Naive thymus-derived CD8-positive, alpha-beta T cell (primary cell): ENCODE data around the gene BSPRY. TPM values are rescaled to one million over a fixed set of nuclear protein-coding genes. Genes with fewer than 3 reads are reported as not detected.
A peak's percentile ranks its signal among the peaks of the same experiment; 100 is the strongest.

Source experiments
- ATAC-seq, 2 donors: fragments of 150-1000 bp; cut with Tn5 transposase in 1 of 2; sonication (Bioruptor Pico), chemical (Tn5 transposase) in 1 of 2; 1 replicate in 1 of 2; 2 replicates in 1 of 2; pipeline ENCODE4 v1.10.0; 2021; ENCODE audit warnings: mild to moderate bottlenecking in 2 of 2, moderate library complexity in 2 of 2
- POLR2A ChIA-PET: fragments of 350-600 bp; sonication (Branson Sonifier 250); formaldehyde crosslinking; loops from one replicate; lab custom pipeline; 2021; ENCODE audit warnings: antibody characterized with exemption; lab: Charles Lee
- DNase-seq, 10 donors: peaks; one replicate each; pipeline versions ENCODE4 v3.0.0 to v3.0.0-alpha.2; 2020 to 2022
- H3K27ac Mint-ChIP-seq, 10 donors: one replicate each; pipeline ENCODE4 v1.8.0; 2020 to 2022; ENCODE audit warnings: mild to moderate bottlenecking in 10 of 10, mixed read lengths in 10 of 10, moderate library complexity in 4 of 10, inconsistent platforms in 1 of 10
- H3K27me3 Mint-ChIP-seq, 5 donors: one replicate each; pipeline ENCODE4 v1.8.0; 2021 to 2022; ENCODE audit warnings: mixed read lengths in 5 of 5
- H3K36me3 Mint-ChIP-seq, 3 donors: one replicate each; pipeline ENCODE4 v1.8.0; 2020 to 2022; ENCODE audit warnings: mixed read lengths in 3 of 3, mild to moderate bottlenecking in 2 of 3, inconsistent platforms in 1 of 3
- H3K4me1 Mint-ChIP-seq, 4 donors: one replicate each; pipeline ENCODE4 v1.8.0; 2021 to 2022; ENCODE audit warnings: mixed read lengths in 4 of 4
- H3K4me3 Mint-ChIP-seq, 10 donors: one replicate each; pipeline ENCODE4 v1.8.0; 2020 to 2022; ENCODE audit warnings: mild to moderate bottlenecking in 10 of 10, mixed read lengths in 10 of 10, moderate library complexity in 6 of 10, inconsistent platforms in 1 of 10
- H3K9me3 Mint-ChIP-seq, 9 donors: one replicate each; pipeline ENCODE4 v1.8.0; 2020 to 2022; ENCODE audit warnings: mixed read lengths in 9 of 9, mild to moderate bottlenecking in 3 of 9, inconsistent platforms in 1 of 9, moderate library complexity in 1 of 9
- polyA plus RNA-seq, 3 donors: library from polyadenylated mRNA; unstranded; fragments of 300-500 nt; fragmentation: Illumina TruSeq; gene quantifications; one replicate each; pipeline ENCODE4 v1.2.3, GENCODE V29; 2021
- total RNA-seq, 8 experiments: library from RNA in 2 of 8; stranded (reverse) in 2 of 8; gene quantifications; one replicate each; pipeline ENCODE4 v1.2.3 and lab custom pipeline; 2021 to 2026

BSPRY gene
- total and polyA plus RNA-seq, 5 experiments from 2014 or later = 0.36 to 1.3 (median 0.86) TPM; not detected in 1

GRCh38 chr9:113345671-113346070 lies 3.7 kb upstream of the BSPRY start:
- Mint-ChIP-seq H3K4me3 (no peak overlapping the region), H3K36me3 (no peaks in the 10 kb centered on the region), H3K27ac (no peak overlapping the region), H3K27me3 (peaks cover 0 to 9% (median 3%) of the 10 kb centered on the region in 5 donors), H3K9me3 (no peaks in the 10 kb centered on the region), H3K4me1 (peaks cover 12 to 43% (median 32%) of the 10 kb centered on the region in 4 donors)
- DNase-seq (no peak), ATAC-seq (no peak)
- POLR2A ChIA-PET = no interaction called here

- no peak for ATAC-seq
Measured at GRCh38 chr9:113348437-113348836, 904 bp upstream of the BSPRY start.

GRCh38 chr9:113349066-113349444 lies 286 bp upstream of the BSPRY start:
- H3K36me3 Mint-ChIP-seq = no peaks in the 10 kb centered on the region
- peaks cover 8 to 24% (median 18%) of the 10 kb centered on the region in 4 donors for H3K4me1 Mint-ChIP-seq
- POLR2A ChIA-PET = interaction anchor here (0.5 to 3.4 kb wide), 4 partner anchors 9 to 62 kb away, joined by 3 to 23 read pairs (median 4); partner anchors contain the start of genes C9orf43, POLE3 and WDR31
- DNase-seq (no peak), ATAC-seq (no peak)
- peak overlapping the region; percentile 72 to 89 (median 81) for H3K4me3 Mint-ChIP-seq
- H3K27ac Mint-ChIP-seq = peak overlapping the region in 2 of 10 donors; percentile 56 to 71
- peaks cover 3 to 33% (median 13%) of the 10 kb centered on the region in 5 donors for H3K27me3 Mint-ChIP-seq
- no peaks in the 10 kb centered on the region for H3K9me3 Mint-ChIP-seq

More at GRCh38 chr9:113348437-113348836, 904 bp upstream of the BSPRY start:
- POLR2A ChIA-PET = interaction anchor here (1.3 to 3.4 kb wide), 2 partner anchors 8 to 20 kb away, joined by 3 to 23 read pairs; partner anchors contain the start of gene WDR31
- Mint-ChIP-seq H3K4me1 (peaks cover 9 to 25% (median 23%) of the 10 kb centered on the region in 4 donors), H3K36me3 (no peaks in the 10 kb centered on the region), H3K27ac (no peak overlapping the region), H3K9me3 (no peaks in the 10 kb centered on the region), H3K4me3 (peak overlapping the region in 6 of 10 donors; percentile 13 to 65 (median 50)), H3K27me3 (peaks cover 3 to 33% (median 13%) of the 10 kb centered on the region in 5 donors)
- DNase-seq = no peak

- Mint-ChIP-seq H3K27me3 (peaks cover 3 to 33% (median 13%) of the 10 kb centered on the region in 5 donors), H3K9me3 (no peaks in the 10 kb centered on the region), H3K4me3 (peak overlapping the region; percentile 73 to 88 (median 80)), H3K36me3 (no peaks in the 10 kb centered on the region), H3K4me1 (peaks cover 8 to 24% (median 18%) of the 10 kb centered on the region in 4 donors), H3K27ac (peak overlapping the region in 5 of 10 donors; percentile 40 to 84 (median 63))
- DNase-seq (no peak), ATAC-seq (peak in 1 of 2 donors; percentile 7)
- POLR2A ChIA-PET = interaction anchor here (1.2 to 3.4 kb wide), 4 partner anchors 9 to 75 kb away, joined by 4 to 23 read pairs (median 4); partner anchors contain the start of genes C9orf43, CDC26, POLE3 and PRPF4
Measured at GRCh38 chr9:113350107-113350661, 843 bp downstream of the BSPRY start.

- peak overlapping the region in 2 of 10 donors; percentile 18 to 84 for H3K27ac Mint-ChIP-seq
- DNase-seq (peak in 2 of 10 donors; percentile 21 to 26), ATAC-seq (peak; percentile 27 to 52)
- H3K36me3 Mint-ChIP-seq = no peaks in the 10 kb centered on the region
- peaks cover 8 to 24% (median 18%) of the 10 kb centered on the region in 4 donors for H3K4me1 Mint-ChIP-seq
- no peaks in the 10 kb centered on the region for H3K9me3 Mint-ChIP-seq
- peaks cover 3 to 33% (median 13%) of the 10 kb centered on the region in 5 donors for H3K27me3 Mint-ChIP-seq
- POLR2A ChIA-PET = interaction anchor here (0.6 to 3.4 kb wide), 4 partner anchors 9 to 76 kb away, joined by 3 to 23 read pairs (median 4); partner anchors contain the start of genes CDC26, PRPF4 and WDR31
- peak overlapping the region; percentile 73 to 88 (median 80) for H3K4me3 Mint-ChIP-seq
Measured at GRCh38 chr9:113350937-113351336, 1.6 kb downstream of the BSPRY start.

- H3K36me3 Mint-ChIP-seq = no peaks in the 10 kb centered on the region
- DNase-seq = no peak
- peaks cover 3 to 33% (median 13%) of the 10 kb centered on the region in 5 donors for H3K27me3 Mint-ChIP-seq
- no peak overlapping the region for H3K4me3 Mint-ChIP-seq
- POLR2A ChIA-PET = no interaction called here
- peaks cover 8 to 24% (median 18%) of the 10 kb centered on the region in 4 donors for H3K4me1 Mint-ChIP-seq
- no peak overlapping the region for H3K27ac Mint-ChIP-seq
- no peaks in the 10 kb centered on the region for H3K9me3 Mint-ChIP-seq
- no peak for ATAC-seq
Measured at GRCh38 chr9:113352006-113352405, 2.7 kb downstream of the BSPRY start.

- ATAC-seq (no peak), DNase-seq (no peak)
- Mint-ChIP-seq H3K9me3 (no peaks in the 10 kb centered on the region), H3K4me3 (no peak overlapping the region), H3K4me1 (peaks cover 8 to 24% (median 18%) of the 10 kb centered on the region in 4 donors), H3K27me3 (peaks cover 3 to 33% (median 13%) of the 10 kb centered on the region in 5 donors), H3K36me3 (no peaks in the 10 kb centered on the region), H3K27ac (no peak overlapping the region)
- POLR2A ChIA-PET = no interaction called here
Measured at GRCh38 chr9:113352411-113352810, 3.1 kb downstream of the BSPRY start.

GRCh38 chr9:113355040-113355596 lies 5.8 kb downstream of the BSPRY start:
- no peaks in the 10 kb centered on the region for H3K9me3 Mint-ChIP-seq
- DNase-seq (no peak), ATAC-seq (no peak)
- H3K4me3 Mint-ChIP-seq = no peak overlapping the region
- no peak overlapping the region for H3K27ac Mint-ChIP-seq
- POLR2A ChIA-PET = interaction anchor here (1.2 kb wide), 1 partner anchor 20 kb away, joined by 4 read pairs; no protein-coding TSS in a partner anchor
- H3K27me3 Mint-ChIP-seq = peaks cover 3 to 30% (median 11%) of the 10 kb centered on the region in 5 donors
- no peaks in the 10 kb centered on the region for H3K36me3 Mint-ChIP-seq
- peaks cover 8 to 16% (median 13%) of the 10 kb centered on the region in 4 donors for H3K4me1 Mint-ChIP-seq

- H3K4me3 Mint-ChIP-seq = no peak overlapping the region
- H3K36me3 Mint-ChIP-seq = no peaks in the 10 kb centered on the region
- POLR2A ChIA-PET = no interaction called here
- H3K9me3 Mint-ChIP-seq = no peaks in the 10 kb centered on the region
- DNase-seq (no peak), ATAC-seq (no peak)
- peaks cover 3 to 13% (median 8%) of the 10 kb centered on the region in 5 donors for H3K27me3 Mint-ChIP-seq
- H3K4me1 Mint-ChIP-seq = peaks cover 0 to 2% (median 0%) of the 10 kb centered on the region in 4 donors
- no peak overlapping the region for H3K27ac Mint-ChIP-seq
Measured at GRCh38 chr9:113356686-113357292, 7.4 kb downstream of the BSPRY start.

GRCh38 chr9:113359385-113359784 lies 10.0 kb downstream of the BSPRY start:
- no peak for DNase-seq
- Mint-ChIP-seq H3K4me1 (peaks cover 0 to 2% (median 0%) of the 10 kb centered on the region in 4 donors), H3K27ac (no peak overlapping the region), H3K9me3 (no peaks in the 10 kb centered on the region), H3K4me3 (no peak overlapping the region), H3K27me3 (peaks cover 0 to 5% (median 0%) of the 10 kb centered on the region in 5 donors), H3K36me3 (no peaks in the 10 kb centered on the region)
- POLR2A ChIA-PET = interaction anchor here (1.1 kb wide), 1 partner anchor 9 kb away, joined by 4 read pairs; no protein-coding TSS in a partner anchor
- ATAC-seq = no peak

- no peaks in the 10 kb centered on the region for H3K9me3 Mint-ChIP-seq
Measured at GRCh38 chr9:113360242-113360842, 11.0 kb downstream of the BSPRY start.

More at GRCh38 chr9:113360242-113360842, 11.0 kb downstream of the BSPRY start:
- ATAC-seq (no peak), DNase-seq (no peak)
- Mint-ChIP-seq H3K4me3 (no peak overlapping the region), H3K36me3 (no peaks in the 10 kb centered on the region), H3K27me3 (peaks cover 0 to 5% (median 0%) of the 10 kb centered on the region in 5 donors), H3K27ac (no peak overlapping the region), H3K4me1 (peaks cover 0 to 2% (median 0%) of the 10 kb centered on the region in 4 donors)
- POLR2A ChIA-PET = interaction anchor here (1.1 kb wide), 1 partner anchor 10 kb away, joined by 4 read pairs; no protein-coding TSS in a partner anchor
